Measurements from ENCODE around the gene MPZL1.
"Not testable (repeated sequence)": the region's sequence is repeated elsewhere in the genome, so short reads cannot be mapped to it uniquely, and the experiment has no call there.

The MPZL1 gene

GRCh38 chr1:167784876-167785550 lies 63.2 kb downstream of the MPZL1 start:
- DNase-seq = no peak

- no peak for DNase-seq
Observed at GRCh38 chr1:167786502-167786901, 64.7 kb downstream of the MPZL1 start.

- no peak for DNase-seq
Observed at GRCh38 chr1:167789501-167789900, 67.7 kb downstream of the MPZL1 start.

- DNase-seq = no peak
Observed at GRCh38 chr1:167790117-167790516, 68.3 kb downstream of the MPZL1 start.

- DNase-seq = no peak
Observed at GRCh38 chr1:167791281-167792187, 69.8 kb downstream of the MPZL1 start.

- no peak for DNase-seq
Observed at GRCh38 chr1:167792188-167792565, 70.4 kb downstream of the MPZL1 start.

GRCh38 chr1:167794043-167794442 lies 72.3 kb downstream of the MPZL1 start:
- no peak for DNase-seq

GRCh38 chr1:167795810-167796740 lies 74.3 kb downstream of the MPZL1 start:
- DNase-seq = no peak

- peak; percentile 6 for DNase-seq
Observed at GRCh38 chr1:167797015-167797414, 75.2 kb downstream of the MPZL1 start.

- no peak for DNase-seq
Observed at GRCh38 chr1:167798952-167799351, 77.2 kb downstream of the MPZL1 start.

GRCh38 chr1:167799747-167800146 lies 78.0 kb downstream of the MPZL1 start:
- DNase-seq = no peak

- DNase-seq = no peak
Observed at GRCh38 chr1:167800251-167800650, 78.5 kb downstream of the MPZL1 start.

- no peak for DNase-seq
Observed at GRCh38 chr1:167802235-167802634, 80.5 kb downstream of the MPZL1 start.

- peak; percentile 87 for DNase-seq
Observed at GRCh38 chr1:167803358-167804207, 81.8 kb downstream of the MPZL1 start.

- DNase-seq = no peak
Observed at GRCh38 chr1:167805041-167805556, 83.3 kb downstream of the MPZL1 start.

- DNase-seq = not testable (repeated sequence)
Observed at GRCh38 chr1:167806235-167806634, 84.5 kb downstream of the MPZL1 start.

- DNase-seq = not testable (repeated sequence)
Observed at GRCh38 chr1:167806676-167807075, 84.9 kb downstream of the MPZL1 start.

- DNase-seq = no peak
Observed at GRCh38 chr1:167808104-167808503, 86.3 kb downstream of the MPZL1 start.

GRCh38 chr1:167808690-167809089 lies 86.9 kb downstream of the MPZL1 start:
- DNase-seq = no peak

GRCh38 chr1:167812972-167813371 lies 91.2 kb downstream of the MPZL1 start:
- DNase-seq = no peak

- no peak for DNase-seq
Observed at GRCh38 chr1:167815650-167816049, 93.9 kb downstream of the MPZL1 start.
